Fibroblast of upper back skin (primary cell): ENCODE data around the gene CEBPB.

Source experiments
- DNase-seq: peaks from one replicate; pipeline ENCODE4 v3.0.0-alpha.2; 2013

CEBPB gene

GRCh38 chr20:50230871-50231560 lies 40.4 kb downstream of the CEBPB start:
- DNase-seq = no peak

DNA sequence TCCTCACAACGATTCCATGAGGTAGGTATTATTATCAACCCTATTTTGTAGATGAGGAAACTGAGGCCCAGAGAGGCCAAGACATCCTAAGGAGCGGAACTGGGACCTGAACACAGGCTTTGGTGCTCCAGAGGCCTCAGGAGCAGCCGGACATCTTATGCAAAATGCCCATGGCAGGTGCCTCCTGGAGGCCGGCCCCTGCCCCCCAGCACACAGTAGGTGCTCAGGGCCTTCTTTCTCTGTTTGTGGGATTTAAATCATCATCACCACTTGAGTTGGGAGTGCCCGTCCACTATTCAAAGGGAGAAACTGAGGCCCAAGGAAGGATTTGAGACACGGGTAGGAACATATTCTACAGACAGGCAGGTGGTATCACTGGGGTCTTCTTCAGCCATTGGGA lies 41.2 kb downstream of the CEBPB start:
- DNase-seq = no peak

GRCh38 chr20:50232651-50233324 lies 42.2 kb downstream of the CEBPB start:
- no peak for DNase-seq

DNA sequence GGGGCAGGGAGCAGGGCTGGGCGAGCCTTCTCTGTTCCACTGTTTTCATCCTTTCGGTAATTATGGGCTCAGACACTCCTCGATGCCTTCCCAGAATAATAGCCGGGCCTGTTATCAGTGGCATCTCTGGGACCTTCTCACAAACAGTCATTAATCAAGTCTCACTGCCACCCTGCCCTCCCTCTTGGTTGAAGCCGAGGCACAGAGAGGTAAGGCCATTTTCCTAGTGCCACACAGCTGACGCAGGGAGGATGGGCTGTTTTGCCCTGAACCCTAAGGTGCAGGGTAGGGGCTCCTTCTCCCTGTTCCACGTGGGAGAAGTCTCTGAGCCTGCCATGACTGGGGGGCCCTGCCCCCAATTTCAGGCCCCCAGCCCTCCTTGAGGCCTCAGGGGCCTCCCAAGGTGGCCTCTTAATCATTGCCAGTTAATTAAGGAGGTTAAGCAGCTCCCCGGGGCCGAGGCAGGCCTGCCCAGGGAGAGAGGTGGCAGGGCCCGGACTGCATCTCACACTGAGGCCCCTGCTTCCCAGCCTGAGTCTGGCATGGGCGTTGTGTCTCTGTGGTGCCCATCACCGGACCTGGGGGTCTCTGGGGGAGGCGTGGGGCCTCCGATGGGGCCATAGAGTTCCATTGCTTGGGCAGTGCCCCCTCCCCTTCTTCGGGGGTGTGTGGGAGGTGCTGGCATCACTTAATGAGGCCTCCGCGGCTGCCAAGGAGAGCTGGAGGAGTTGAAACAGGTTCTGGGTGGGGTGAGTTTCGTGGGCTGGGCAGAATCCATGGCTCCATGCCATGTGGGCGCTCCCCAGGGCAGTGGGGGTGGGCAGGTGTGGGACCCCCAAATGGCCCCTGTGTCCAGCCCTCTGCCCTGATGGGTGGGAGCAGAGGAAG lies 42.9 kb downstream of the CEBPB start:
- no peak for DNase-seq

GRCh38 chr20:50234288-50234687 lies 43.7 kb downstream of the CEBPB start:
- no peak for DNase-seq

DNA sequence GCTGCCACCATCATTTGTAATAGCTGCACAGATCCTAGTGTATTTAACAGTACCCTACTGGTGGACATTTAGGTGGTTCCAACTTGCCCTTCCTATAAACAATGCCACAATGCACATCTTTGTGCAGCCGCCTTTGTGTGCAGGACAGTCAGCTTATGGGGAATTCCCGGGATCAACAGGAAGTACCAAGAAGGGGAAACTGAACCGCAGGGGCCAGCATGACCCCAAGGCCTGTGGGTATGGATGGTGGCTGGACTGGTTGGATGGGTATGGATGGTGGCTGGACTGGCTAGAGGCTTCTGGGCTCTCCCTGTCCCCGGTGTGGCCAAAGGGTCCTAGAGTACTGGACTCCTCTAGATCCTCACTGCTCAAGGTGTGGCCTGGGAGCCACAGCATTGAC lies 46.7 kb downstream of the CEBPB start:
- no peak for DNase-seq

DNA sequence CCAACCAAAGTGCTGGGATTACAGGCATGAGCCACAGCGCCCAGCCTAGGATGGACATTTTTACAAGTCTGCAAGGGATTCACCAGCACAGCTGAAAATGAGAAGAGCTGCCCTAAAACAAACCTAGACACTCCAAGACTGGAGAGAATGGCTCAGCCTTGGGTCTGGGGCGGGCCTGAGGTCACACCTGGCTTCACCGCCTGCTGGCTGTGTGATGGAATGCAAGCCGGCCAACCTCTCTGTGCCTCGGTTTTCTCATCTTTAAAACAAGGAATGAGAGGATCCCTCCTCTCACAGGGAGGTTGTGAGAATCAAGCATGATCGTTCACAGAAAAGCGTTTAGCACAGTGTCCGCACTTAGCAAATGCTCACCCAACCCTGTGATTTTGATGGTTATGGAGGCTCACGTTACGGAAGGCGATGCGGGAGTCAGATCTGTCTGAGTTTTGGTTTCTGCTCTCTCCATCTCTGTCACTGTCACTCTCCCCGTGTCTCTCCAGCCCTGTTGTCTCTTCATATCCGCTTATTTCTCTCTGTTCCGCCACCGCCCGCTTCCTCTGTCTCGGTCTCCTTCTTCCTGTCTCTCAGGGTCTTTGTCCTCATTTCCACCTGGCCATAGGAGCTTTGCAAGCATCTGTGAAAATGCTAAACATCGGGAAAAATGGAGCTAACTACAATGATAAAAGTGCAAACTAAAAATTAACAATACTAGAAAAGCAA lies 47.6 kb downstream of the CEBPB start:
- DNase-seq = no peak

- no peak for DNase-seq
Observed at GRCh38 chr20:50240092-50240491, 49.5 kb downstream of the CEBPB start.

DNA sequence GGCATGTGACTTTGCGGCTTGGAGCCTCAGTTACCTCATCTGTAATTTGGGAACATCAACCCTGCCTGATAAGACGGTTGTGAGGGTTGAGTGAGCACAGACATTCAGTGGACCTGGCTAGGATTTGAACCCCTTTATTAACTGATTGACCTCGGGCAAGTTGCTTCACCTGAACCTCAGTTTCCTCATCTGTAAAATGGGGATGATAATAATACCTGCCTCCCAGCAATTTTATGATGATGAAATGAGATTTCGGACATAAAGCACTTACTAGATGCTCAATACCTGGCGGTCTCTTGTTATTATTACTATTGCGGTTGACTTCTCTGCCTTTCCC lies 51.5 kb downstream of the CEBPB start:
- DNase-seq = no peak
